ENCODE measurements around the gene EMC8. TPM values are rescaled to one million over a fixed set of nuclear protein-coding genes. Genes with fewer than 3 reads are reported as not detected.

Gene EMC8
- total RNA-seq, 2 donors from 2014 or later, result 30.2 to 38.8 TPM

- no peak for DNase-seq (ENCODE audit: low spot score)
- no peak overlapping the region for H3K4me3 ChIP-seq
- intact Hi-C loops (cut with DNase I), result no loop called here
- TF ChIP-seq POLR2AphosphoS5 (IDR thresholded peaks at IDR 0.05) (no peak), POLR2A (IDR thresholded peaks at IDR 0.05) (no peak), CTCF (IDR thresholded peaks at IDR 0.05) (no peak)
- H3K36me3 ChIP-seq, result no peaks in the 10 kb centered on the region
- WGBS, result 91% methylated on average over 6 of the region's 6 CpGs
- no peak overlapping the region for H3K27ac ChIP-seq
- no peaks in the 10 kb centered on the region for H3K27me3 ChIP-seq (replicated peaks; ENCODE audit: insufficient read depth)
- H3K9me3 ChIP-seq, result no peaks in the 10 kb centered on the region
- no peaks in the 10 kb centered on the region for H3K4me1 ChIP-seq (replicated peaks)
Observed at GRCh38 chr16:85789773-85790172, 9.6 kb downstream of the EMC8 start.

GRCh38 chr16:85788819-85789218 is 10.5 kb downstream of the EMC8 start:
- intact Hi-C loops (cut with DNase I), result no loop called here
- Histone ChIP-seq H3K27ac (no peak overlapping the region), H3K27me3 (replicated peaks; ENCODE audit: insufficient read depth) (no peaks in the 10 kb centered on the region), H3K4me1 (replicated peaks) (no peaks in the 10 kb centered on the region), H3K4me3 (no peak overlapping the region), H3K9me3 (no peaks in the 10 kb centered on the region), H3K36me3 (no peaks in the 10 kb centered on the region)
- TF ChIP-seq POLR2AphosphoS5 (IDR thresholded peaks at IDR 0.05) (no peak), CTCF (IDR thresholded peaks at IDR 0.05) (no peak), POLR2A (IDR thresholded peaks at IDR 0.05) (no peak)
- 87% methylated on average over 11 of the region's 11 CpGs for WGBS
- no peak for DNase-seq (ENCODE audit: low spot score)

- WGBS, result 82% methylated on average over 2 of the region's 2 CpGs
- peaks cover 5% of the 10 kb centered on the region for H3K4me1 ChIP-seq (replicated peaks)
- no peak for DNase-seq (ENCODE audit: low spot score)
- TF ChIP-seq CTCF (IDR thresholded peaks at IDR 0.05), result no peak
- no peak for TF ChIP-seq POLR2AphosphoS5 (IDR thresholded peaks at IDR 0.05)
- TF ChIP-seq POLR2A (IDR thresholded peaks at IDR 0.05), result no peak
- H3K36me3 ChIP-seq, result no peaks in the 10 kb centered on the region
- H3K27me3 ChIP-seq (replicated peaks; ENCODE audit: insufficient read depth), result no peaks in the 10 kb centered on the region
- no peaks in the 10 kb centered on the region for H3K9me3 ChIP-seq
- intact Hi-C loops (cut with DNase I), result no loop called here
- no peak overlapping the region for H3K27ac ChIP-seq
- H3K4me3 ChIP-seq, result no peak overlapping the region
Observed at GRCh38 chr16:85785927-85786326, 13.4 kb downstream of the EMC8 start.

GRCh38 chr16:85784813-85785212 is 14.5 kb downstream of the EMC8 start:
- no peak for DNase-seq (ENCODE audit: low spot score)
- Histone ChIP-seq H3K36me3 (no peaks in the 10 kb centered on the region), H3K4me1 (replicated peaks) (peaks cover 5% of the 10 kb centered on the region), H3K27me3 (replicated peaks; ENCODE audit: insufficient read depth) (no peaks in the 10 kb centered on the region), H3K27ac (no peak overlapping the region), H3K4me3 (no peak overlapping the region), H3K9me3 (no peaks in the 10 kb centered on the region)
- intact Hi-C loops (cut with DNase I), result no loop called here
- no peak for TF ChIP-seq CTCF (IDR thresholded peaks at IDR 0.05)
- no peak for TF ChIP-seq POLR2AphosphoS5 (IDR thresholded peaks at IDR 0.05)
- TF ChIP-seq POLR2A (IDR thresholded peaks at IDR 0.05), result no peak
- WGBS, result 96% methylated on average over 2 of the region's 2 CpGs

- no peak for TF ChIP-seq CTCF (IDR thresholded peaks at IDR 0.05)
- WGBS, result 89% methylated on average over 8 of the region's 8 CpGs
- Histone ChIP-seq H3K4me3 (no peak overlapping the region), H3K36me3 (no peaks in the 10 kb centered on the region), H3K9me3 (no peaks in the 10 kb centered on the region), H3K27ac (no peak overlapping the region), H3K4me1 (replicated peaks) (peaks cover 5% of the 10 kb centered on the region), H3K27me3 (replicated peaks; ENCODE audit: insufficient read depth) (no peaks in the 10 kb centered on the region)
- no peak for DNase-seq (ENCODE audit: low spot score)
- intact Hi-C loops (cut with DNase I), result no loop called here
Observed at GRCh38 chr16:85783441-85783840, 15.9 kb downstream of the EMC8 start.
